Keratinocyte (primary cell): ENCODE measurements around the gene SYNE1. TPM values are rescaled to one million over a fixed set of nuclear protein-coding genes. Genes with fewer than 3 reads are reported as not detected.

Experiments used
- DNase-seq: peaks from one replicate; pipeline ENCODE4 v3.0.0-alpha.2; 2011; ENCODE audit warnings: low read depth, missing footprints, low spot score
- FAIRE-seq: peaks from 2 replicates; lab custom pipeline; 2011; peaks lifted over from hg19 to GRCh38; lab: Jason Lieb, UNC
- H2AFZ ChIP-seq: 2 replicates; pipeline ENCODE4 v1.6.0; 2012; ENCODE audit warnings: low read length, control low read depth, inconsistent platforms; ENCODE audit not compliant: control insufficient read depth
- H3K27ac ChIP-seq: 2 replicates; pipeline ENCODE4 v1.5.1; 2011; ENCODE audit warnings: low read length; ENCODE audit not compliant: control insufficient read depth, insufficient read depth
- H3K27me3 ChIP-seq: 3 replicates; pipeline ENCODE4 v1.6.0; 2011; ENCODE audit warnings: low read length; ENCODE audit not compliant: control insufficient read depth, insufficient read depth; ENCODE audit errors: extremely low read depth
- H3K36me3 ChIP-seq, 2 experiments: 2 replicates in 1 of 2; 3 replicates in 1 of 2; pipeline ENCODE4 v1.5.1; 2011; ENCODE audit warnings: low read length in 2 of 2, mild to moderate bottlenecking in 1 of 2; ENCODE audit not compliant: control insufficient read depth in 2 of 2, insufficient read depth in 2 of 2; ENCODE audit errors: extremely low read depth in 1 of 2
- H3K4me1 ChIP-seq: 3 replicates; pipeline ENCODE4 v1.5.1; 2011; ENCODE audit warnings: low read length; ENCODE audit not compliant: control insufficient read depth, insufficient read depth; ENCODE audit errors: extremely low read depth
- H3K4me2 ChIP-seq: 3 replicates; pipeline ENCODE4 v1.6.0; 2011; ENCODE audit warnings: low read depth, low read length; ENCODE audit not compliant: control insufficient read depth, insufficient read depth; ENCODE audit errors: extremely low read depth
- H3K4me3 ChIP-seq, 3 experiments: fragments of 200-600 bp in 1 of 3; sonication (generic) in 1 of 3; 2 replicates in 2 of 3; 3 replicates in 1 of 3; pipeline ENCODE4 v1.5.1; 2011 to 2016; ENCODE audit warnings: low read length in 3 of 3, mild to moderate bottlenecking in 3 of 3, control low read depth in 2 of 3, inconsistent platforms in 1 of 3, low read depth in 1 of 3, mixed read lengths in 1 of 3, mixed run types in 1 of 3, moderate library complexity in 1 of 3; ENCODE audit not compliant: control insufficient read depth in 2 of 3, insufficient read depth in 2 of 3; ENCODE audit errors: extremely low read depth in 1 of 3
- H3K79me2 ChIP-seq: 2 replicates; pipeline ENCODE4 v1.6.0; 2012; ENCODE audit warnings: low read length; ENCODE audit not compliant: control insufficient read depth, insufficient read depth
- H3K9ac ChIP-seq: 3 replicates; pipeline ENCODE4 v1.6.0; 2011; ENCODE audit warnings: low read length; ENCODE audit not compliant: control insufficient read depth, insufficient read depth; ENCODE audit errors: extremely low read depth
- H3K9me1 ChIP-seq: 3 replicates; pipeline ENCODE4 v1.6.0; 2011; ENCODE audit warnings: low read length; ENCODE audit not compliant: control insufficient read depth, insufficient read depth; ENCODE audit errors: extremely low read depth
- H3K9me3 ChIP-seq: 2 replicates; pipeline ENCODE4 v1.5.1; 2012; ENCODE audit warnings: low read depth, low read length; ENCODE audit not compliant: control insufficient read depth
- H4K20me1 ChIP-seq: 3 replicates; pipeline ENCODE4 v1.6.0; 2011; ENCODE audit warnings: low read length; ENCODE audit not compliant: control insufficient read depth, insufficient read depth; ENCODE audit errors: extremely low read depth
- CTCF ChIP-seq, 3 experiments: IDR thresholded peaks in 1 of 3; conservative IDR thresholded peaks in 1 of 3; optimal IDR thresholded peaks in 1 of 3; 2 replicates in 2 of 3; 3 replicates in 1 of 3; pipeline versions ENCODE3 to v1.5.1; 2011; ENCODE audit warnings: low read length in 3 of 3, mild to moderate bottlenecking in 3 of 3, moderate library complexity in 2 of 3, control low read depth in 1 of 3, inconsistent platforms in 1 of 3; ENCODE audit not compliant: insufficient read depth in 2 of 3; ENCODE audit errors: extremely low read depth in 1 of 3
- EZH2 ChIP-seq: IDR thresholded peaks from one replicate; pipeline ENCODE4 v1.6.1; 2012; ENCODE audit warnings: inconsistent platforms, mild to moderate bottlenecking, low read length, moderate library complexity
- dilution Hi-C: fragments of 300-500 bp; cut with MboI; formaldehyde crosslinking; loops from one replicate; pipeline ENCODE4 v1.7.0; 2020; ENCODE audit warnings: low sequenced_read_pairs; ENCODE audit not compliant: extremely low pct_ligation_motif_present
- polyA plus RNA-seq, 5 experiments: library from polyadenylated mRNA; depleted of rRNA in 3 of 5; stranded (reverse) in 3 of 5; stranded (forward) in 1 of 5; unstranded in 1 of 5; fragments of >200 nt; gene quantifications; 1 replicate in 1 of 5; 2 replicates in 3 of 5; 3 replicates in 1 of 5; pipeline versions ENCODE4 v1.2.1 to v1.2.3, GENCODE V29; 2011 to 2012; ENCODE audit warnings: missing spikeins in 2 of 5, low read depth in 1 of 5, low replicate concordance in 1 of 5

The SYNE1 gene
- polyA plus RNA-seq, 1 donor (not counting 4 experiments of a cell fraction or from before 2014, with no cell fraction given): 4.0 TPM

- peaks cover 18% of the 10 kb centered on the region for H3K4me1 ChIP-seq
- FAIRE-seq (no peak), DNase-seq (no peak)
- peak overlapping the region; percentile 97 for H3K4me2 ChIP-seq
- peak overlapping the region; percentile 91 for H3K27ac ChIP-seq
- no peaks in the 10 kb centered on the region for H3K36me3 ChIP-seq
- H3K27me3 ChIP-seq: no peaks in the 10 kb centered on the region
- no peaks in the 10 kb centered on the region for H3K9me1 ChIP-seq
- H3K4me3 ChIP-seq: peak overlapping the region in 2 of 3 experiments; percentile 67 to 89
- no peaks in the 10 kb centered on the region for H3K79me2 ChIP-seq
- peak overlapping the region; percentile 88 for H3K9ac ChIP-seq
- H4K20me1 ChIP-seq: no peaks in the 10 kb centered on the region
- dilution Hi-C loops: no loop called here
- H3K9me3 ChIP-seq: no peaks in the 10 kb centered on the region
- no peak for TF ChIP-seq CTCF (optimal IDR thresholded peaks at IDR 0.05 in 1 of 3, IDR thresholded peaks at IDR 0.05 in 1 of 3, conservative IDR thresholded peaks at IDR 0.05 in 1 of 3; ENCODE audit: extremely low read depth in 1 of 3, insufficient read depth in 2 of 3, low read length in 3 of 3)
- TF ChIP-seq EZH2: no peak
- H2AFZ ChIP-seq: no peak overlapping the region
These were observed 257.7 kb downstream of the SYNE1 start for GRCh38 chr6:152379423-152379822.

GRCh38 chr6:152378169-152378568 is 259.0 kb downstream of the SYNE1 start:
- no peak for TF ChIP-seq EZH2
- no peak for TF ChIP-seq CTCF (optimal IDR thresholded peaks at IDR 0.05 in 1 of 3, IDR thresholded peaks at IDR 0.05 in 1 of 3, conservative IDR thresholded peaks at IDR 0.05 in 1 of 3; ENCODE audit: extremely low read depth in 1 of 3, insufficient read depth in 2 of 3, low read length in 3 of 3)
- no peak overlapping the region for H2AFZ ChIP-seq
- H3K4me3 ChIP-seq: no peak overlapping the region
- no peaks in the 10 kb centered on the region for H3K9me3 ChIP-seq
- no peaks in the 10 kb centered on the region for H4K20me1 ChIP-seq
- H3K4me2 ChIP-seq: peak overlapping the region; percentile 40
- H3K9ac ChIP-seq: no peak overlapping the region
- no peaks in the 10 kb centered on the region for H3K27me3 ChIP-seq
- no peaks in the 10 kb centered on the region for H3K79me2 ChIP-seq
- dilution Hi-C loops: no loop called here
- no peak overlapping the region for H3K27ac ChIP-seq
- no peak for DNase-seq
- no peaks in the 10 kb centered on the region for H3K36me3 ChIP-seq
- H3K9me1 ChIP-seq: no peaks in the 10 kb centered on the region
- peak; percentile 43 for FAIRE-seq
- H3K4me1 ChIP-seq: peaks cover 18% of the 10 kb centered on the region
